Spleen (tissue), 7 donors: ENCODE results near the gene MAGI2.

Source experiments
- POLR2A ChIP-seq, 3 donors: fragments of 450-650 bp; IDR thresholded peaks; one replicate each; pipeline ENCODE4 v1.5.1; 2017; ENCODE audit warnings: antibody characterized with exemption in 3 of 3, mild to moderate bottlenecking in 1 of 3
- POLR2AphosphoS5 ChIP-seq, 3 donors: sonication (generic); formaldehyde crosslinking; IDR thresholded peaks; one replicate each; pipeline ENCODE4 v1.5.1; 2017; ENCODE audit warnings: antibody characterized with exemption in 3 of 3
- TF ChIP-seq, protein P1 (sequence below), 11 experiments: fragments of 200-600 bp in 7 of 11; fragments of 450-650 bp in 4 of 11; sonication (generic) in 4 of 11; IDR thresholded peaks in 8 of 11; conservative IDR thresholded peaks in 3 of 11; 1 replicate in 7 of 11; 2 replicates in 4 of 11; pipeline versions ENCODE4 v1.4.0 to v1.8.0; 2016 to 2021; ENCODE audit warnings: antibody characterized with exemption in 11 of 11, inconsistent platforms in 4 of 11, mild to moderate bottlenecking in 1 of 11
- donor health status: DM: no; HTN: no; CAD: no; lungs with moderate emphysema.
- donor health status: DM: no; HTN: no; CAD: no.
- donor health status: DM: no; HTN: no; CAD: no.

DNA sequence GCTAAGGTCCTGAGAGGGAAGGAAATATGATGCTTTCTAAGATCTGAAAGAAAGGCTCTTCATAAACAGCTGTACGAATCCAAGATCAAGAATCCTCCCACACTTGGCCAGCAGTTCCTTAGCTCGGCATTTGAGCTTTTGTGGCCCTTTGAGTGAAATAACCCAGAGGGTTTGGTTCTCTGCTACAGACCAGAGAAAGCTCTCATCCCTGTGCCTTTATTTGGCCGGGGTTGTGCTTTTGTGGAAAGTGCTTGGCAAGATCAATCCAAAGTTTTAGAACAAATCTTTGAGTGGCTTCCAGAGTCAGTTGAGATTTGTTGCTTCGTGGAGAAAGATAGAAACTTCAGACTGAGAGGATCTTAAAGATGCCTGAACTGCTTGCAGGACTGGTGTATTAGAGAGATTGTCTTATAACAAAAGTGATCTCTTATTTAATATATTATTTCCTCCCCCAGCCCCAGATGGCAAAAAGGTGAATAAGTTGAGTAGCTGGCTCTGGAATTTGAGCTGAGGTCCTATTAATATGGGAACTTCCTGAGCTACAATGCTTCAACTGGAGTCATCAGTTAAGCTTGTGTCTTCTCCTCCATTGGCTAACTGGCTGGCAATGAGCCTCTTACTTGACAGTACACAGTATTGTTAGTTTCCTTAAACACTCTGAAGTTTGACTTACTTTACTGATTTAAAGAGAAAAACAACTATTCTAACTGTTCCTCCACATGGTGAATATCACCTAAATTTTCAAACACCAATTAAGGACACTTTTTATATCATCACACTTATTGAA lies 687.3 kb downstream of the MAGI2 start:
- TF ChIP-seq, protein P1, sequence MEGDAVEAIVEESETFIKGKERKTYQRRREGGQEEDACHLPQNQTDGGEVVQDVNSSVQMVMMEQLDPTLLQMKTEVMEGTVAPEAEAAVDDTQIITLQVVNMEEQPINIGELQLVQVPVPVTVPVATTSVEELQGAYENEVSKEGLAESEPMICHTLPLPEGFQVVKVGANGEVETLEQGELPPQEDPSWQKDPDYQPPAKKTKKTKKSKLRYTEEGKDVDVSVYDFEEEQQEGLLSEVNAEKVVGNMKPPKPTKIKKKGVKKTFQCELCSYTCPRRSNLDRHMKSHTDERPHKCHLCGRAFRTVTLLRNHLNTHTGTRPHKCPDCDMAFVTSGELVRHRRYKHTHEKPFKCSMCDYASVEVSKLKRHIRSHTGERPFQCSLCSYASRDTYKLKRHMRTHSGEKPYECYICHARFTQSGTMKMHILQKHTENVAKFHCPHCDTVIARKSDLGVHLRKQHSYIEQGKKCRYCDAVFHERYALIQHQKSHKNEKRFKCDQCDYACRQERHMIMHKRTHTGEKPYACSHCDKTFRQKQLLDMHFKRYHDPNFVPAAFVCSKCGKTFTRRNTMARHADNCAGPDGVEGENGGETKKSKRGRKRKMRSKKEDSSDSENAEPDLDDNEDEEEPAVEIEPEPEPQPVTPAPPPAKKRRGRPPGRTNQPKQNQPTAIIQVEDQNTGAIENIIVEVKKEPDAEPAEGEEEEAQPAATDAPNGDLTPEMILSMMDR (IDR thresholded peaks at IDR 0.05 in 8 of 11, conservative IDR thresholded peaks at IDR 0.05 in 3 of 11) = no peak
- TF ChIP-seq POLR2AphosphoS5 (IDR thresholded peaks at IDR 0.05) = no peak
- TF ChIP-seq POLR2A (IDR thresholded peaks at IDR 0.05) = no peak
